ENCODE results near the gene ROM1.
"Not testable (repeated sequence)": the region's sequence is repeated elsewhere in the genome, so short reads cannot be mapped to it uniquely, and the experiment has no call there.

ROM1 gene, protein sequence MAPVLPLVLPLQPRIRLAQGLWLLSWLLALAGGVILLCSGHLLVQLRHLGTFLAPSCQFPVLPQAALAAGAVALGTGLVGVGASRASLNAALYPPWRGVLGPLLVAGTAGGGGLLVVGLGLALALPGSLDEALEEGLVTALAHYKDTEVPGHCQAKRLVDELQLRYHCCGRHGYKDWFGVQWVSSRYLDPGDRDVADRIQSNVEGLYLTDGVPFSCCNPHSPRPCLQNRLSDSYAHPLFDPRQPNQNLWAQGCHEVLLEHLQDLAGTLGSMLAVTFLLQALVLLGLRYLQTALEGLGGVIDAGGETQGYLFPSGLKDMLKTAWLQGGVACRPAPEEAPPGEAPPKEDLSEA

DNA sequence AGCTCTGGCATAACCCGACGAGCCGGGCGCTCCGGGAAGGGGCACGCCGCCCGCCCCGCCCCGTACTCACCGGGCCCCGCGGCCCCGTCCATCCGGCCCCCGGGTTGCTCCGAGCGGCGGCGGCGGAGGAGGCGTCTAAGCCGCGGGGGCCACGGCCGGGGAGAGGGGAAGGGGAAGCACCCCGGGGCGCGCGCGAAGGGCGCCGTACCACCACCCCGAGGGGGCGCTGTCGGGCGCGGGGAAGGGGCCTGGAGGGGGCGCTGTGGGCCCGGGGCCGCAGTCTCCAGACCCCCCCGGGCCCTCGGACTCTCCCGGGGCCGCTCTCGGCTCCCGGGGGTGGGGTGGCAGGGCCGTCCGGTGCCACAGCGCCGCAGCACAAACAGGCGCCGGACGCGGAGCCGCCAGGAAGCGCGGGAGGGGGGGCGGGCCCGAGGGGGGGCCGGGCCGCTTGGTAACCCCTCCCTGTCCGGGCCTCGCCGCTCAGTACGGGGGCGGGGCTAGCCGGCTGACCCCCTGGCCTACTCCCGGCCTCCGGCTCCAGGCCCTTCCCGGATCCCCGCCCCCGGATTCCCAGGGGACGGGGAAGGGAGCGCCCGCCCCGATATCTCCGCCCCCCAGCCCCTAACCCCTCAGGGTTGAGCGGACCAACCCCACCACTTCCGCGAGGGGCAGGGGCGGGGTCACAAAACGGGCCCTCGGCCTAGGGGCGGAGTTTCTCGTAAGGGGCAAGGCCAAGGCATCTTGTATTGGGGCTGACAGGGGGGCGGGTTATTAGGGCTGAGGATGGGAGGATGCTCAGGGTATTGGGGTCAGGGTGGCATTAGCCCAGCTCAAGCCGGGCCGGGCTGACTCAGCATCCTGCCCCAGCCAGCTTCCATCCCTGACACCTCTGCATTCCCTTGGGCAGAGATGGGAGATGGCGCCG, at the start of gene ROM1, which contains the start of gene EML3:
ROM1 (plus strand) TSS at position 892 of the 925 bp plus-strand sequence; CDS start at position 917, 25 bp downstream.
EML3 (minus strand) TSS at position 410 of the 925 bp plus-strand sequence; CDS start at position 92, 318 bp downstream.
- DNase-seq (ENCODE audit: low read depth in 2 of 2): peak; percentile 78 to 79

- no peak for DNase-seq (ENCODE audit: low read depth in 2 of 2)
These were observed 47.8 kb upstream of the ROM1 start for GRCh38 chr11:62565100-62565802.

DNA sequence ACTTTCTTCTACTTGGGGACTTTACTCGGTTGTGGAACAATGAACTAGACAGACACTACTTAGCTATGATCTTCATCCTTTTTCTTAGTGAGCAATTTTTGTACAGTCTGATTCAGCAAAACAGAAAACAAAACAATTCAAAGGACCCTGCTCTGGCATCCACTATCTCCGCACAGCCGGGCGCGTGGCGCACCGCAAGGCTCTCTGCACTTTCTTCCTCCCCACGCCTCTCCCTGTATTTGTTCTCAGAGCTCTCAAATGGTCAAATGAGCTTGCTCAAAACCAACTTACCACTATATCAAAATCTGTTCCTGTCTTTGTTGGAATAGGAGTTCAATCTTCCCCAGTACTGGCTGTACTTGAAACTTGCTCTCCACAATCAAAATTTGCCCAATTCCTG, 46.8 kb upstream of the ROM1 start:
- no peak for DNase-seq (ENCODE audit: low read depth in 2 of 2)

DNA sequence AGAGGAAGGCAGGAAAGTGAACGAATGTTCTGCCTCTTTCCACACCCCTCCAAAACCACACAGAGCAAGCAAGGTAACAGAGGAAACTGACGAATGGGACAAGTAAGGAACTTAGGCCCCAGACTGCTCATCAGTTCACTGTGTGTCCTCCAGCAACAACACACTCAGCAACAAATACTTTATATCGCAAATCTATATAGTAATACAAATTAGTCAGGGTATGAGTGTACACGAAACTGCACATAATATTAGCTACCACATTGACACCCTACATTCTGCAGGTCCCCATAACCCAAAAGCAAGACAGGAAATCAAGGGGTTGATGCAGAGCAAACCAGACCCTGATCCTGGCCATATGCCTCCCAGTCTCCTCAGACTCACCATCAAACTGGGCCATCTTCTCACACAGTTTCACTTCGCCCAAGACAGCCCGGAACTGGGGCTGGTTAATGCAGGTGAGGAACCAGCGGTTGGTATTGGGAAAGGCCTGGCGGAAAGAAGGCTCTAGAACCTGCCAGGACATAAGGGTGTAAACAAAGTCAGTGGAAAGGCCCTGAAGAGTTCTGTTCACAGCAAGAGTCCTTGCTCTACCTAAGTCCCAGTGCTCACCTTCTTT, 45.9 kb upstream of the ROM1 start:
- no peak for DNase-seq (ENCODE audit: low read depth in 2 of 2)

DNA sequence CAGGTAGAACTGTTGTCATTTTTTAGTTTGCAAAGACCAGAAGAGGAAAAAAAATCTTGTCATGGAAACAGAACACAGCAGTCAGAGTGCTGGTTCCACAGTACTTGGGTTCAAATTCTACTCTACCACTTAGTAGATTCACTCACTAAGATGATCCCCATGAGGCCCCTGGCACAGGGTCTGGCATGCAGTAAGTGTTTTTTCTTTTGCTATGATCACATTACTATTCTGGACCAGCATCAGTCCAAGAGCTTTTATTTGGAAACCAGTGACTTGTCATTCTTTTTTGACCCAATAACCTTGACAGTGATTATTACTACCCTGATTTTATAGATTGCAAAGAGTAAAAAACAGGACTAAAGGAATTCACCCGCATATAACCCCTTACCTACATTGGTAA, 43.4 kb upstream of the ROM1 start:
- no peak for DNase-seq (ENCODE audit: low read depth in 2 of 2)

DNA sequence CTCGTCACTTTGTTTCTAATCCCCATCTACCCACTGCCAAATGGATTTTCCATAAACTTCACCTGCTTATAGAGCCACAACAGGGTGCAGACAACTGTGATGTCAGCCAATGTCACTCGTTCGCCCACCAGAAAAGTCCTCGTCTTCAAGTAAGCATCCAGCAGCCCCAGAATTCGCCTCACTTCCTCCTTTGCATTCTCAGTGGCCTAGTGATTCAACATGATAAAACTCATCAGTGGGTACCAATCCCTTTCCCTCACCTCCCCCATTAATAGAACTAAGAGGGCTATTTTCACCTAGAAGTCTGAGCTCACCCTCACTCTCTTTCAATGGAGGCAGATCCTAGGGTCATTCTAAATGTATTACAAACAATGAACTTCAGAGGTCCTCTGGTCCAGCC, 42.2 kb upstream of the ROM1 start:
- not testable (repeated sequence) for DNase-seq (ENCODE audit: low read depth in 2 of 2)

GRCh38 chr11:62571493-62571892, 41.6 kb upstream of the ROM1 start:
- DNase-seq (ENCODE audit: low read depth in 2 of 2): not testable (repeated sequence)

GRCh38 chr11:62572431-62572830, 40.6 kb upstream of the ROM1 start:
- DNase-seq (ENCODE audit: low read depth in 2 of 2): no peak

DNA sequence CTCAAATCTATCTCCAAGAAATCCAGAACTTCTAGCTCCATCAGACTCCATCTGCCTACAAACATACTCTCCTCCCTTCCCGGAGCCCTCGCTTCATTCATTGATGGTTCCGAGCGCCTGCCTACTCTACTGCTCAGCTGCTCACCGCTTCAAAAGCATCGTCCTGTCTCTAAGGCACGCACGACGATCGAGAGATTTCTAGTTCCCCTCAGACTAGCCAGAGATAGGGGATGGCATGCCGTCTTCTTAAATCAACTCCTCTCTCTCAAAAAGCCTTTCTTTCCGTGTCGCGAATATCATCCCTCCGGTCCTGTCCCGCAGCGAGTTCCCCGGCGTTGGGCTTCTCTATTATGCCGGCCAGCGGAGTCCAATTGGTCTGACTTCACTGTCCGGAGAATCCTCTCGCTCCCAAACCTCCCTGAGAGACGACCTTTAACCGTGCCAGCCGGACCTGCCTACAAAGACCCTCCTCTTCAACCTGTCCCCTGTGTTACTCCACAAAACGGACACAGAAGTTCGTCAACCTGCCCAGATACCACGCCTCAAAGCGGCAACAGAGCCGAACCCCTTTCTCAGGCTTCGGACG, 40.0 kb upstream of the ROM1 start:
- no peak for DNase-seq (ENCODE audit: low read depth in 2 of 2)

GRCh38 chr11:62573592-62574362, 39.3 kb upstream of the ROM1 start, which contains the start of gene EEF1G:
Gene EEF1G (minus strand): TSS chr11:62573891. CDS start chr11:62573842, 49 bp downstream.
- DNase-seq (ENCODE audit: low read depth in 2 of 2): peak; percentile 96 to 98

DNA sequence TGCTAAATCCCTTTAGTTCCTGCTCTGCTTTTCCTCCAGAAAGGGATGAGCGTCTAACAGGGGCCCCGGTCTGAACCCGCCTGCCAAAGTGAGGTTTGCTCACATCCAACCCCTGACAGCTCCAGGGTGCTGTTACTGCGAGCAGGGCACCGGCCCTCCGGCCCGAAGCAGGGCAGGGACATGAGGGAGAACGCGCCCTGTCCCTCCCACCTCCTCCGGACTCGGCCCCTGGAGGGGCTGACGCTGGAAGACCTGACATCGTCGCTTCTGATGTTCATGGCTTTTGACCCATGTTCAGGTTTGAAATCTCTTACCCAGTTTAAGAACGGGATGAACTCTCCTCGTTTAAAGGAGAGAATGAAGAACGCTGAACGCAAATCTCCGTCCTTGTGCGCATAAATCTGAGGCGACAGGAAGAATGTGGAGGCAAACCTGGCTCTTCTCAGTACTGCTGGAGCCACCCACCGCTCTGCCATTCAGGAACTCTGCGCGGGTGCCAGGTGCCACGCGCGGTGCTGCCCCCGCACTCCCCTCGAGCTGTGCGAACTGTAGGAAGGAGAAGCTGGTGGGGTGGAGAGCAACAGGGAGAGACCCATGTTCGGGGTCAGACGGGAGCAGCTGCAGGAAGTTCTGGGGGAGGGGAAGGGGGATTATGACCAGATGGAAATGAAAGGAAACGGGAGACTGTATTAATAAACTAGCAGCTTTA, 38.5 kb upstream of the ROM1 start:
- DNase-seq (ENCODE audit: low read depth in 2 of 2): no peak

DNA sequence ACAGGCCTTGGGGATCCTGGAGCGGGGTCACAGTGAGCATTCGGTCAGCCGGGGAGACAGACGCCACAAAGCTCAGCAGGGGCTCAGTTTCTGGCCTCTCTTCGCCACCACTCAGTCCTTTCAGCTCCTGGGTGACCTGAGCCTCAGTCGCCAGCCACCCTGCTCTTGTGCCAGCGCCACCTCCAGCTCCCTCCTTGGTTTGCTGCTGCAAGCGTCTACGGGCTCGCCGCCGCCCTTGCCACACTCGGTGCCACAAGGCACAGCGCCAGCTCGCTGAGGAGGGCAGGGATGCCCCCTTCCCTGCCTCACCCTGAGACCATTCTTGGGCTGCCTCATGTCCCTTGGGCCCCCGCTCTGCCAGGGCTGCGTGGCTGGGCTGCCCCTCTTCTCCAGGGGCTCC, 37.9 kb upstream of the ROM1 start:
- no peak for DNase-seq (ENCODE audit: low read depth in 2 of 2)

- DNase-seq (ENCODE audit: low read depth in 2 of 2): no peak
These were observed 37.2 kb upstream of the ROM1 start for GRCh38 chr11:62575837-62576236.

DNA sequence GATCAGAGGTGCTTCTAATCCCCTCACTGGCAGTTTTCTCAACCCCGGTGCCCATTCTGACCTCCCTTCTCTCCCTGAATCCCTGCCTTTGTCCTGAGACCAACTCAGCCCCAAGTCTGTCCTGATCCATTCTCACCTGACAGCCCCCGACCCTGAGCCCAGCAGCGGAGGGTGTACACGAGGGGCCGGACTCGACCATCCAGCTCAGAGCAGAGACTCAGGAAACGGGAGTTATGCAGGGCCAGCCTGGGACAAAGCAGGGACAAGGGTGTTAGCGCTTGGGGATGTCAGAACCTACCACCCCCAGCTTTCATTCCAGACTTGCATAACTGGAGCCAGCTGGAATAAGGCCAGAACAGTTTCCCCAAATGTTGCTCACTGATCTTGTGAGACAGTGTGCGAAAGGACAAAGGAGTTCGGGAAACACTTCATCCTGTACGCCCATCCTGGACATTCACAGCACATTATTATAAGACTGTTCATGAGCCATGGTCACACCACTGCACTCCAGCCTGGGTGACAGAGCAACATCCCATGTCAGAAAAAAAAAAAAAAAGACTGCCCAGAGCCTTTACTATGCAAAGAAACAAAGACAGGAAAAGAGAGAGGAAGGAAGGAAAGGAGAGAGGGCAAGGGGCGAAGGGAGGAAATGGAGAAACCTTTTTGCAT, 35.9 kb upstream of the ROM1 start:
- DNase-seq (ENCODE audit: low read depth in 2 of 2): no peak

- no peak for DNase-seq (ENCODE audit: low read depth in 2 of 2)
These were observed 34.5 kb upstream of the ROM1 start for GRCh38 chr11:62578541-62578940.

DNA sequence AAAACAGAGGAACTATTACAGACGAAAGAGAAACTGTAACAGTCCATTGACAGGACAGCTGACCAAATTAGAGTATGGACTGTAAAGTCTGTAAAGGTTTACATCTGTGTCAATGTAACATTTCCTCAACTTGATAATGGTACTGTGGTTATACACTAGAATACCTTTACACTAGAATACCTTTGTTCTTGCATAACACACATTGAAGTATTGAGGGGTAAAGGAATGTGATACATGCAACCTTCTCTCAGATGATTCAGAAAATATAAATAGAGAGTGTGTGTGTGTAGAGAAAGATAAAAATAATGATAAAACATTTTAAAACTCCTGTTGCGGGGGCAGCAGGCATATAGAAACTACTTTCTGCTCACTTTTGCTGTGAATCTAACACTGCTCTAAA, 33.8 kb upstream of the ROM1 start:
- no peak for DNase-seq (ENCODE audit: low read depth in 2 of 2)

DNA sequence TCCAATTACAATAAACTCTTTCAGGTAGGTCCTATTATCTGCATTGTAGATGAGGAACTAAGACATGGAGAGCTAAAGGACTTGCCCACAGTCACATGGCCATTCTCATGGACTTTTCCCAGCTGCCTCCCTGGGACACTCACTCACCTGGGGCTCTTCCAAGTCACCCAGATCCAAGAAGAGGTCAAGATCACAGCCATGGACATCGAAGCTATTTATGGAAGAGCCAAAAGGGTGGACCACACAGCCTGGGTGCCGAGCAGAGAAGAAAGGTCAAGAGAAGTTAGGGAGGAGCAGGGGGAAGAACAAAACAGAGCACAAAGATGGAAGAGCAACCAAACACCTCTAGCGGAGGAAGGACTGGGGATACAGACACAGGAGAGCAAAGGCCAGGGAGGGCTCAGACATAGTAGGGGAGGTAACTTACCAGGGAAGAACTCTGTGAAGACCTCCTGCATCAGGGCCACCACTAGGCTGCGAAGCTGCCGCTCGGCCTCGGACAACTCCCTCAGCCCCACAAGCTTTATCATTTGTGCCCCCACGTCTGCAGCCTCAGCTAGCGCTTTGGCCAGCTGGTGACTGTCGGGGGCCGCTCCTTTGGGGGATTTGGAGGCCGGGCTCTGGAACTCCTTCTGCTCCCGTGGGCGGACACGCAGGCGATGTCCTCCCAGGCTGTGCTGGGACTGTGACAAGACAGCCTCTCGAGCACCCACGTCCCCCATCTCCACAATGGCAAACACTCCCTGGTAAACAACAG, 31.9 kb upstream of the ROM1 start:
- no peak for DNase-seq (ENCODE audit: low read depth in 2 of 2)

- DNase-seq (ENCODE audit: low read depth in 2 of 2): not testable (repeated sequence)
These were observed 31.3 kb upstream of the ROM1 start for GRCh38 chr11:62581735-62582134.

Measured in stimulated activated CD8-positive, alpha-beta memory T cell treated with anti-CD3 and anti-CD28 coated beads, Interleukin-15, amount 100 ng/mL, for 4 hours (primary cell).